ENCODE measurements around the gene RAI14.

- TF ChIP-seq, protein P1, sequence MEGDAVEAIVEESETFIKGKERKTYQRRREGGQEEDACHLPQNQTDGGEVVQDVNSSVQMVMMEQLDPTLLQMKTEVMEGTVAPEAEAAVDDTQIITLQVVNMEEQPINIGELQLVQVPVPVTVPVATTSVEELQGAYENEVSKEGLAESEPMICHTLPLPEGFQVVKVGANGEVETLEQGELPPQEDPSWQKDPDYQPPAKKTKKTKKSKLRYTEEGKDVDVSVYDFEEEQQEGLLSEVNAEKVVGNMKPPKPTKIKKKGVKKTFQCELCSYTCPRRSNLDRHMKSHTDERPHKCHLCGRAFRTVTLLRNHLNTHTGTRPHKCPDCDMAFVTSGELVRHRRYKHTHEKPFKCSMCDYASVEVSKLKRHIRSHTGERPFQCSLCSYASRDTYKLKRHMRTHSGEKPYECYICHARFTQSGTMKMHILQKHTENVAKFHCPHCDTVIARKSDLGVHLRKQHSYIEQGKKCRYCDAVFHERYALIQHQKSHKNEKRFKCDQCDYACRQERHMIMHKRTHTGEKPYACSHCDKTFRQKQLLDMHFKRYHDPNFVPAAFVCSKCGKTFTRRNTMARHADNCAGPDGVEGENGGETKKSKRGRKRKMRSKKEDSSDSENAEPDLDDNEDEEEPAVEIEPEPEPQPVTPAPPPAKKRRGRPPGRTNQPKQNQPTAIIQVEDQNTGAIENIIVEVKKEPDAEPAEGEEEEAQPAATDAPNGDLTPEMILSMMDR (IDR thresholded peaks at IDR 0.05): no peak
- no peak for TF ChIP-seq POLR2A (IDR thresholded peaks at IDR 0.05)
Observed at GRCh38 chr5:34672196-34672595, 16.1 kb downstream of the RAI14 start.

All from testis (tissue), 2 donors.